Putamen (tissue), 1 donor: Measurements from ENCODE around the gene TRAK2.
"Not testable (repeated sequence)": the region's sequence is repeated elsewhere in the genome, so short reads cannot be mapped to it uniquely, and the experiment has no call there.

Experiments used
- DNase-seq: peaks from one replicate; pipeline ENCODE4 v3.0.0-alpha.2; 2016; ENCODE audit warnings: low spot score

The TRAK2 gene, protein sequence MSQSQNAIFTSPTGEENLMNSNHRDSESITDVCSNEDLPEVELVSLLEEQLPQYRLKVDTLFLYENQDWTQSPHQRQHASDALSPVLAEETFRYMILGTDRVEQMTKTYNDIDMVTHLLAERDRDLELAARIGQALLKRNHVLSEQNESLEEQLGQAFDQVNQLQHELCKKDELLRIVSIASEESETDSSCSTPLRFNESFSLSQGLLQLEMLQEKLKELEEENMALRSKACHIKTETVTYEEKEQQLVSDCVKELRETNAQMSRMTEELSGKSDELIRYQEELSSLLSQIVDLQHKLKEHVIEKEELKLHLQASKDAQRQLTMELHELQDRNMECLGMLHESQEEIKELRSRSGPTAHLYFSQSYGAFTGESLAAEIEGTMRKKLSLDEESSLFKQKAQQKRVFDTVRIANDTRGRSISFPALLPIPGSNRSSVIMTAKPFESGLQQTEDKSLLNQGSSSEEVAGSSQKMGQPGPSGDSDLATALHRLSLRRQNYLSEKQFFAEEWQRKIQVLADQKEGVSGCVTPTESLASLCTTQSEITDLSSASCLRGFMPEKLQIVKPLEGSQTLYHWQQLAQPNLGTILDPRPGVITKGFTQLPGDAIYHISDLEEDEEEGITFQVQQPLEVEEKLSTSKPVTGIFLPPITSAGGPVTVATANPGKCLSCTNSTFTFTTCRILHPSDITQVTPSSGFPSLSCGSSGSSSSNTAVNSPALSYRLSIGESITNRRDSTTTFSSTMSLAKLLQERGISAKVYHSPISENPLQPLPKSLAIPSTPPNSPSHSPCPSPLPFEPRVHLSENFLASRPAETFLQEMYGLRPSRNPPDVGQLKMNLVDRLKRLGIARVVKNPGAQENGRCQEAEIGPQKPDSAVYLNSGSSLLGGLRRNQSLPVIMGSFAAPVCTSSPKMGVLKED

GRCh38 chr2:201451292-201452057, at the start of gene TRAK2, which contains the start of gene STRADB:
Gene TRAK2, minus strand, starts transcription at chr2:201451458. Its CDS starts 30,951 bp downstream, at chr2:201420507.
Gene STRADB, plus strand, starts transcription at chr2:201451740. Its CDS starts 3,101 bp downstream, at chr2:201454841.
- peak; percentile 97 for DNase-seq

DNA sequence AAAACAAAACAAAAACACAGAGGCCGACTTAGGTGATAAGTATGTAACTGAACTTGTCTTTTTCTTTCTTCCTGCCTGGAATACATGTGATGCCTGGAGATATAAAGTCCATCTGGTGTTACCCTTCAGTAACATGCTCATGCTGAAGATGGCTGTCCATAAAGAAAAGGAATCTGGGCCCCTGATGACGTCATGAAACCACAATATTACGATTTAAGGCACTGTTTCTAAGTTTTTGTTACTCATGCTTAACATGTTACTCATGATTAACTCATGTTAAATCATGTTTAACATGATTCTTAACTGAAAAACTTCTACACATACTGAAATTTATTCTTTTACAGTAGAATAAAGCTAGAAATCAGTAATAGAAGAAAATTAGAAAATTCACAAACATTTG, 49.3 kb upstream of the TRAK2 start:
- DNase-seq = no peak

DNA sequence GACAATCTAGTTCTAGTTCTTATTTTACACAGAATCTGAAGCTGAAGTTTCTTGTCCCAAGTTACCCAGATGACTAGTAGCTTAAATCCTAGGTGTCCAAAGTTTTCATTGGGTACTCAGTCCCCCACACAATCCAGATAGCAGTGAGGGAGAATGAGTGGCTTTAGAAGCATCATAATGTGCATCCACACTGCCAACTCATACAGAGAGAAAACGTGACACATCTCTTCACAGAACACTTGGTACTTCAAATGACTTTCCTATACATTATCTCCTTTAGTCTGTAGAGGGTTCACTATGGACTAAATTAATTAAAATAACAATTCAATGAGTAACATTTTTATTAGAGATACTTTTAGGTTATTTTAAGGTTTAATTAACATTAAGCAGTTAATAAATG, 45.5 kb upstream of the TRAK2 start:
- DNase-seq = no peak

GRCh38 chr2:201490291-201490690, 39.0 kb upstream of the TRAK2 start:
- DNase-seq = no peak

DNA sequence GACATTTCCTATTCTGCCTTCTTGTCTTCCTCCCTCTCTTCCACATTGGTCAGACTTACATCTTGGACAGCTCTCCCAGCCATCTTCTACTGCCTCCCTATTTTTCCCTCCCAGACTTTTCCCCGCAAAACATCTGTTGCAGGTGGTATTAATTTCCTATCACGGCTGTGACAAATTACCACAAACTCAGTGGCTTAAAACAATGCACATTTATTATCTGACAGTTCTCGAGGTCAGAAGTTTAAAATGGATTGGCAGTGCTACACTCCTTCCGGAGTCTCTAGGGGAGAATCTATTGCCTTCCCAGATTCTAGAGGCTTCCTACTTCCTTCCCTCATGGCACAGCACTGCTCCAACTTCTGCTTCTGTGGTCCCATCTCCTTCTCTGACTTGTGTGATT, 33.5 kb upstream of the TRAK2 start:
- DNase-seq = no peak

DNA sequence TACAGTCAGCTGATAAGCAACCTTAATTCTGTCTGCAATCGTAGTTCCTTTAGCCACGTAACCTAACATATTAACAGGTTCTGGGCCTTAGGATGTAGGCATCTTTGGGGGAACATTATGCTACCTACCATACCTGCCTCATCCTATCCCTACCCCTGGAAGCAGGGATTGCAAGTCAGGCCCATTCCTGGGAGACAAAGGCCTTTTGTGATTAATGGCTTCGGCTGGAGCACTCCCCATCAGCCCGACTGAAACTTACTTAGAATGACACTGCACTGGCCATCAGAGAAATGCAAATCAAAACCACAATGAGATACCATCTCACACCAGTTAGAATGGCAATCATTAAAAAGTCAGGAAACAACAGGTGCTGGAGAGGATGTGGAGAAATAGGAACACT, 32.5 kb upstream of the TRAK2 start:
- DNase-seq = not testable (repeated sequence)

DNA sequence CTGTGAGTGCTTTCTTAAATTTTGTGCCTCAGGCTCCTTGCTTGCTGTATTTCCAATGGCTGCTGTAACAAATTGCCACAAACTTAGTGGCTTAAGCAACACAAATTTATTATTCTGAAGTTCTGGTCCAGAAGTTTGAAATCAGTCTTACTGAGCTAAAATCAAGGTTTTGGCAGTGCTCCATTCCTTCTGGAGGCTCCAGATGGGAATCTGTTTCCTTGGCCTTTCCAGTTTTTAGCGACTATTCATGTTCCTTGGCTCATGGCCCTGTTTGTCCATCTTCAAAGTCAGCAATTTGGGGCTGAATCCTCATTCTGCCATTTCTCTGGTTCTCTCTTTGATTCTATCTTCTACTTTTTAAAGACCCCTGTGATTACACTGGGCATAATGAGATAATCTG, 32.1 kb upstream of the TRAK2 start:
- DNase-seq = no peak

DNA sequence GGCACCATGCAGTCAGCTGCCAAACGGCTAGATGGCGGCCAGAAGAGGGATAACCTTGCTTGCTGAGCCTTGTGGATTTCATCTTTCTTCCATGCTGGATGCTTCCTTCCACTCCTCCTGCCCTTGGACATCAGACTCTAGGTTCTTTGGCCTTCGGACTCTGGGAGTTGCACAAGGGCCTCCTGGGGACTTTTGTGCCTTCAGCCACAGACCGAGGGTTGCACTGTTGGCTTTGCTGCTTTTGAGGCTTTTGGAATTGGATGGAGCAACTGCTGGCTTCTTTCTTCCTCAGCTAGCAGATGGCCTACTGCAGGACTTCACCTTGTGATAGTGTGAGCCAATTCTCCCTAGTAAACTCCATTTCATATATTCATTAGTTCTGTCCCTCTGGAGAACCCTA, 31.3 kb upstream of the TRAK2 start:
- no peak for DNase-seq

GRCh38 chr2:201472411-201472810, 21.2 kb upstream of the TRAK2 start:
- no peak for DNase-seq

GRCh38 chr2:201471732-201472393, 20.6 kb upstream of the TRAK2 start:
- no peak for DNase-seq

GRCh38 chr2:201470821-201471731, 19.8 kb upstream of the TRAK2 start:
- no peak for DNase-seq

DNA sequence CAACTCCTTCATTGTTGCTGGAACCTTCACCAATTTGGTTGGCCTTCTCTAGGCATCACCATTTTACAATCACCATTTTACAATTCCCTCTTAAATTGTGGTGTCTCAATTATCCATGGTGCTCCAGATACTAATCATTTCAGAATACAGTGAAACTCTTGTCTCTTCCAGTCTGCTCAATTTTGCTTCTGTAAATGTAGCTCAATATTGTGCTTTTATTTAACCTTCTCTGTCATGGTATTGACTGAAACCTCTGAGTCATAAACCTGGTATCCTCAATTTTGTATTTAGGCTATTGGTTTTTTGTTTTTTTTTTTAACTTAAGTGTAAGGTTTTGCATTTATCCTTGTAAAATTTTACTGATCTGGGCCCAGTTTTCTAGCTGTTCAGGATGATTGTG, 16.4 kb upstream of the TRAK2 start:
- no peak for DNase-seq

DNA sequence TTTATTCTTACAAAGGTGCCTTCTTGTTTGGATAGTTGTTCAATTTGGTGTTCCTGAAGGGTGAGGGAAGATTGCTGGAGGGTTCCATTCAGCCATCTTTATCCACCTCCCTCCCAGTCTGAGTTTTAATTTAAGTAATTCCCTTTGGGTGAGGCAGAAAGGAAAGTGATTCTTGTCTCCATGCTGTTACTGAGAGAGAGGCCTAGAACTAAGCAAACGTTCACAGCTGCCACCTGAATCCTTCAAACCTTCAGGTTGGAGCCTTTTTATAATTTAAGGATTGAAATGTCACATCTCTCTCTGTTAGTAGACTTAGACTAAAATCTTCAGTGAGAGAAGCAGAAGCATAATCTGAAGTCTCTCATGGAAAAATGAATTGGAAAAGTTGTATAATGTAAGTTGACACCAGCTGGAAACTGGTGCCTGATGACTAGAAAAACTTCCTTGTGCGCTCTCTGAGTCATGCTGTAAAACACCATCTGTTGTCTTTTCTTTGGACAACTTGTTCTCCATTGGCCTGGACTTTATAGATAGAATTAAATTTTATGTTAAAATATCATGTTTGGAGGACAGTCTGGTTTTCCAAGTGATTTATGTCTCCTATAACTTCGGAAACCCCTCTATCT, 14.9 kb upstream of the TRAK2 start:
- DNase-seq = no peak

DNA sequence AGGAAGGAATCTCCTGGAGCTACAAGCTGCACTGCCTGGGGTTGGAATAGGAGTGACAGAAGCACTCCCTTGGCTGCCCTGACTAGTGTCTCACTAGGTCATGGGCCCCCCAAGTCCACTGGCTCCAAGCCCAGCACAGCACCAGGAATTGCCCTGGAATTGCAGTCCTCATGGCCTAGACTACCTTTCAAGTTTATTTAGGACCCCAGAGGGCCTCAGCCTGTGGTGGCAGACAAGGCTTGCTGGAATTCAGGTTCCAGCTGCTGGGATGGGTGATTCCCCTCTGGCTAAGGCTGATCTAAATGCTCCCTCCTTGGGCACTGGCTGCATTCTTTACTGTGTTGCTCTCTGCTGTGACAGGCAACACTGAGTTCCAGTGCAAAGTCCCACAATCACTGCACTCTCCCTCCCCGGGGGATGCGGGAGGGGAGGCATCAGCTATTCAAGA, 14.3 kb upstream of the TRAK2 start:
- DNase-seq = peak; percentile 15

- DNase-seq = no peak
Observed at GRCh38 chr2:201464547-201464946, 13.3 kb upstream of the TRAK2 start.

DNA sequence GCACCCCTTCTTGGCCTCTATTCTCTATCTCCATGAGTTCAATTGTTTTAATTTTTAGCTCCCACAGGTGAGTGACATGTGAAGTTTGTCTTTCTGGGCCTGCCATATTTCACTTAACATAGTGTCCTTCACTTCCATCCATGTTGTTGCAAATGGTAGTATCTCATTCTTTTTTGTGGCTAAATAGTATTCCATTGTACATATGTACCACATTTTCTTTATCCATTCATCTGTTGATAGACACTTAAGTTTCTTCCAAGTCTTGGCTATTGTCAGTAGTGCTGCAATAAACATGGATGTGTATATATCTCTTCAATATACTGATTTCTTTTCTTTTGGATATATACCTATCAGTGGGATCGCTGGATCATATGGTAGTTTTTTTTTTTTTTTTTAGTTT, 9.3 kb upstream of the TRAK2 start:
- no peak for DNase-seq

DNA sequence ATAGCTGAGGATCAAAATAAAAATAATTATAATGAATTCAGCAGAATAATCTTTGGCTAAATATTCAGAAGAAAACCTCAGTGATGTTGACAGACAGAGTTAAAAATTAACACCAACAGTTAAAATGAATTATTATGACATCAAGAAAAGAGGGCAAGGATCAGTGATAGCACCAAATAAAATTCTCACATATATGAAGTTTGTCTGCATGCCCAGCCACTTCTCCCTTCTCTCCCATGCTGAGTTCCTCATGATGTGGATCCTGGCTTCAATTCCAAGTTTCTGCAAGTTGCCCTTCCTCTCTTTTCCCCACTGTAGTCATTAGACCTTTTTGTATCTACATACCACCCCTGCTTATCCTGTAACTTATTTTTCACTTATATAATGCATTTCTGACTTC, 7.1 kb upstream of the TRAK2 start:
- DNase-seq = no peak

DNA sequence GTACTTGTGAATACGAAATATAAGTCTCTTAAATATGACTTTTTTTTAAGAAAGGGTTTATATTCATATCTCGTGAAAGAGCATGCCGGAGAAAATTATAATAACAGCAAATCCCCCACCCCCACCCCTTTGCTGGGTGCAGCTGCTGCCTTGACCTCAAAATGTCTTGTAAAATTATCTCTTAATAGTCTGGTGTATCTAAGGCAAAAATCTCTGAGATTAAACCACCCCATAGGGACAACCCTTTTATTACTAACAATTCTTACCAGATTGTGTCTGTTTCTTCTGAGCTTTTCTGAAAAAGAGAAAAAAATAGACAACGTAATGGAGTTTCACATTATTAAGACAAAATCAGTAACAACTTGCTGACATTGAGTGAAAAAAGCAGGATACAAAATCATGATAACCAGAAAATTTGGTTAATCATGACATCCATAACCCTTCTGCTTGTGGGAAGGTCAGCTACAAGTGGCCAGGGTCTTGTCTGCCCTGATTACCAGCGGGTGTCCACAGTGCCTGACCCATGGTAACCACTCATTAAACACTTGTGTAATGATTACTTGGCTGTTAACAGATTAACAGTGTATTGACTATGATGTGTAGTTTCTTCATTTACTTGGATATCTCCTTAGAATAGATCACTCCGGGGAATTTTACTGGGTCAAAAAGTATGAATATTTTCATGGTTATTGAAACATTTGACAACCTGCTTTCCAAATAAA, 1.8 kb upstream of the TRAK2 start:
- DNase-seq = no peak
